Forelimb muscle (tissue), 1 donor: ENCODE results near the gene GEN1. TPM values are rescaled to one million over a fixed set of nuclear protein-coding genes. Genes with fewer than 3 reads are reported as not detected.

Source experiments
- DNase-seq: peaks from one replicate; pipeline ENCODE4 v3.0.0-alpha.2; 2013; ENCODE audit warnings: low read depth
- polyA plus RNA-seq: library from polyadenylated mRNA; unstranded; fragments of 120-200 nt; gene quantifications from one replicate; pipeline ENCODE4 v1.2.1, GENCODE V29; 2013; ENCODE audit not compliant: insufficient read length

Gene GEN1
- polyA plus RNA-seq, 1 donor = 10.4 TPM

- no peak for DNase-seq
These were observed 791 bp upstream of the GEN1 start for GRCh38 chr2:17752892-17753802.

- DNase-seq = no peak
These were observed 961 bp downstream of the GEN1 start for GRCh38 chr2:17754773-17755425.

GRCh38 chr2:17756668-17757067 lies 2.7 kb downstream of the GEN1 start:
- DNase-seq = no peak

GRCh38 chr2:17757321-17757720 lies 3.4 kb downstream of the GEN1 start:
- DNase-seq = no peak

- DNase-seq = no peak
These were observed 4.2 kb downstream of the GEN1 start for GRCh38 chr2:17758118-17758517.

GRCh38 chr2:17759805-17760204 lies 5.9 kb downstream of the GEN1 start:
- no peak for DNase-seq

- DNase-seq = no peak
These were observed 8.5 kb downstream of the GEN1 start for GRCh38 chr2:17762451-17762850.

GRCh38 chr2:17763641-17764333 lies 9.8 kb downstream of the GEN1 start:
- no peak for DNase-seq

GRCh38 chr2:17765398-17765797 lies 11.5 kb downstream of the GEN1 start:
- no peak for DNase-seq

GRCh38 chr2:17768894-17769293 lies 15.0 kb downstream of the GEN1 start:
- DNase-seq = no peak

- DNase-seq = no peak
These were observed 18.0 kb downstream of the GEN1 start for GRCh38 chr2:17771956-17772355.

- DNase-seq = no peak
These were observed 18.6 kb downstream of the GEN1 start for GRCh38 chr2:17772532-17772931.

GRCh38 chr2:17780546-17780945 lies 26.6 kb downstream of the GEN1 start:
- DNase-seq = no peak

GRCh38 chr2:17781482-17781881 lies 27.5 kb downstream of the GEN1 start:
- no peak for DNase-seq

GRCh38 chr2:17786727-17787126 lies 32.8 kb downstream of the GEN1 start:
- no peak for DNase-seq

GRCh38 chr2:17788773-17789172 lies 34.8 kb downstream of the GEN1 start:
- no peak for DNase-seq

GRCh38 chr2:17790536-17790935 lies 36.6 kb downstream of the GEN1 start:
- DNase-seq = no peak

- DNase-seq = peak; percentile 75
These were observed 37.3 kb downstream of the GEN1 start for GRCh38 chr2:17791121-17791816.

- DNase-seq = no peak
These were observed 37.8 kb downstream of the GEN1 start for GRCh38 chr2:17791817-17792130.

GRCh38 chr2:17792515-17792914 lies 38.6 kb downstream of the GEN1 start:
- no peak for DNase-seq

GRCh38 chr2:17793296-17793695 lies 39.4 kb downstream of the GEN1 start:
- DNase-seq = no peak

GRCh38 chr2:17793803-17794354 lies 39.9 kb downstream of the GEN1 start:
- no peak for DNase-seq
